IPS DF 6.9 (cell line): ENCODE results near the gene GALNT7.
"Not testable (repeated sequence)": the region's sequence is repeated elsewhere in the genome, so short reads cannot be mapped to it uniquely, and the experiment has no call there.

Experiments used
- DNase-seq: peaks from one replicate; pipeline ENCODE4 v3.0.0-alpha.2; 2013; ENCODE audit warnings: low read depth, low spot score
- H3K27ac ChIP-seq: one replicate; pipeline ENCODE4 v1.5.1; 2013; ENCODE audit warnings: low read length, control low read depth
- H3K27me3 ChIP-seq: 2 replicates; pipeline ENCODE4 v1.6.1; 2013; ENCODE audit warnings: mild to moderate bottlenecking, low read length; ENCODE audit not compliant: control insufficient read depth, insufficient read depth
- H3K36me3 ChIP-seq: 2 replicates; pipeline ENCODE4 v1.6.1; 2013; ENCODE audit warnings: low read length; ENCODE audit not compliant: control insufficient read depth, insufficient read depth
- H3K4me1 ChIP-seq: 2 replicates; pipeline ENCODE4 v1.6.1; 2013; ENCODE audit warnings: low read length; ENCODE audit not compliant: control insufficient read depth, insufficient read depth
- H3K4me3 ChIP-seq: 2 replicates; pipeline ENCODE4 v1.5.1; 2013; ENCODE audit warnings: mild to moderate bottlenecking, low read length
- H3K9me3 ChIP-seq: 2 replicates; pipeline ENCODE4 v1.6.1; 2013; ENCODE audit warnings: low read length, inconsistent platforms; ENCODE audit not compliant: control insufficient read depth, insufficient read depth
- WGBS: extraction: QIAGEN DNeasy Blood & Tissue Kit; methylation state at CpG from one replicate; pipeline ENCODE4 v1.1.7; 2013; ENCODE audit warnings: mixed read lengths, missing lambda C conversion rate; ENCODE audit not compliant: insufficient read length, insufficient coverage; 5-methylcytosine and 5-hydroxymethylcytosine counted together

GALNT7 gene, protein sequence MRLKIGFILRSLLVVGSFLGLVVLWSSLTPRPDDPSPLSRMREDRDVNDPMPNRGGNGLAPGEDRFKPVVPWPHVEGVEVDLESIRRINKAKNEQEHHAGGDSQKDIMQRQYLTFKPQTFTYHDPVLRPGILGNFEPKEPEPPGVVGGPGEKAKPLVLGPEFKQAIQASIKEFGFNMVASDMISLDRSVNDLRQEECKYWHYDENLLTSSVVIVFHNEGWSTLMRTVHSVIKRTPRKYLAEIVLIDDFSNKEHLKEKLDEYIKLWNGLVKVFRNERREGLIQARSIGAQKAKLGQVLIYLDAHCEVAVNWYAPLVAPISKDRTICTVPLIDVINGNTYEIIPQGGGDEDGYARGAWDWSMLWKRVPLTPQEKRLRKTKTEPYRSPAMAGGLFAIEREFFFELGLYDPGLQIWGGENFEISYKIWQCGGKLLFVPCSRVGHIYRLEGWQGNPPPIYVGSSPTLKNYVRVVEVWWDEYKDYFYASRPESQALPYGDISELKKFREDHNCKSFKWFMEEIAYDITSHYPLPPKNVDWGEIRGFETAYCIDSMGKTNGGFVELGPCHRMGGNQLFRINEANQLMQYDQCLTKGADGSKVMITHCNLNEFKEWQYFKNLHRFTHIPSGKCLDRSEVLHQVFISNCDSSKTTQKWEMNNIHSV

DNA sequence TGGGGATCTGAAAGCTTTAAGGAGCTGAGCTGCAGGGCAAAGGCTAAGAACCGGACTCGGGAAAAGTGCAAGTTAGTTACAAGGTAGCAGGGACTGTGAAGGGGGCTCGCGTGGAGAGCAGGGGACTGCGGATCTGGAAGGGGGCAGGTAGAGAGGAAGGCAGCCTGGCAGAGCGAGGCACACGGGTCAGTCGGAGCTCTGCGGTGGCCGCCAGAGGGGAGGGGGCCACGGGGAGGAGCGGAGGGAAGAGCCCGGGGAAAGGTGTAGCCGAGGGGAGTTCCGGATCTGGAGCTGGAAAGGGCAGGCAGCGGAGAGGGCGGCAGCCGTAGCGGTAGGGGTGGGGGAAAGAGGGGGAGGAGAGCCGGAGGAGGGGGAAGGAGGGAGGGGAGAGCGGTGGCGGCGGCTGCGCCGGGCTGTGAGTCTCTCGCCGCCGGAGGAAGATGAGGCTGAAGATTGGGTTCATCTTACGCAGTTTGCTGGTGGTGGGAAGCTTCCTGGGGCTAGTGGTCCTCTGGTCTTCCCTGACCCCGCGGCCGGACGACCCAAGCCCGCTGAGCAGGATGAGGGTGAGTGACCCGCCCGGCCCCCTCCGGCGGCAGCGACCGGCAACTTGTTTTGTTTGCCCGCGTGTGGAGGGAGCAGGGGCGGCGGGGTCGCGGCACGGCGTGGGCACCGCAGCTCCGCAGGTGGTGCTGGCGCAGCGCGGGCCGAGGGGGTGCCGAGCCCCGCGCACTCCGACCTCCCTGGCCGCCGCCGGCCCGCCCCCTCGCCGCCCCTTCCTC, at the start of gene GALNT7:
Gene GALNT7, plus strand, starts transcription at position 416 of the 782 bp plus-strand sequence. Its CDS starts 25 bp downstream, at position 441.
- H3K36me3 ChIP-seq: peaks cover 2% of the 10 kb centered on the region
- H3K27me3 ChIP-seq: no peaks in the 10 kb centered on the region
- peak within 1 kb of the TSS; percentile 87 for H3K4me3 ChIP-seq
- no peak within 1 kb of the TSS for H3K27ac ChIP-seq
- DNase-seq: peak; percentile 66
- peaks cover 9% of the 10 kb centered on the region; the same call in 1 of the 2 replicates for H3K4me1 ChIP-seq
- WGBS: no CpG with 5 or more reads among the region's 64 CpGs
- H3K9me3 ChIP-seq: no peaks in the 10 kb centered on the region

DNA sequence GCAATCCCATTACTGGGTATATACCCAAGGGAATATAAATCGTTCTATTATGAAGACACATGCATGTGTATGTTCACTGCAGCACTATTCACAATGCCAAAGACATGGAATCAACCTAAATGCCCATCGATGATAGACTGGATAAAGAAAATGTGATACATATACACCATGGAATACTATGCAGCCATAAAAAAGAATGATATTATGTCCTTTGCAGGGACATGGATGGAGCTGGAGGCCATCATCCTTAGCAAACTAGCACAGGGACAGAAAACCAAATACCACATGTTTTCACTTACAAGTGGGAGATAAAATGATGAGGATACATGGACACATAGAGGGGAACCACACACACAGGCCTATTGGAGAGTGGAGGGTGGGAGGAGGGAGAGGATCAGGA, 49.8 kb upstream of the GALNT7 start:
- DNase-seq, H3K27ac ChIP-seq, H3K9me3 ChIP-seq, H3K27me3 ChIP-seq, H3K4me3 ChIP-seq, H3K4me1 ChIP-seq, H3K36me3 ChIP-seq: not testable (repeated sequence)
- no CpG with 5 or more reads among the region's 2 CpGs for WGBS

DNA sequence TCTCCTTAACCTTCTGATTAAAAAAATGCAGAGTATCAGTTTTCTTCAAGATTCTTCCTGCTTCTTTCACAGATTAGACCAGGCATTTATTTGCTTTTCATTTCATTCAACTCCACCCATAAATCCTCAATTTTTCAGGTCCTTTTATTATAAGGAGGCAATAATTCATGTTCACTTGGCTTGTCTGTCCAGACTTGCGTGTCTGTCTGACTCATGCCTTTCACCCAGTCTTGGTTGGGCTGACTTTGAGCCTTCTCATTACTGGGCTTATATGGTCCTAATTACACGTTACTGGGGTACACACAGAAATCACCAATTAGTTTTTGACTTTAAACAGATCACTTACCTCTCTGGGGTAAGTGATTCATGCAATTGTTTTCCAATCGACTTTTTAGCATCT, 48.8 kb upstream of the GALNT7 start:
- Histone ChIP-seq H3K9me3 (no peaks in the 10 kb centered on the region), H3K4me3 (no peak overlapping the region), H3K27ac (no peak overlapping the region), H3K4me1 (peaks cover 3% of the 10 kb centered on the region; the same call in 1 of the 2 replicates), H3K27me3 (no peaks in the 10 kb centered on the region), H3K36me3 (no peaks in the 10 kb centered on the region)
- WGBS: no CpG with 5 or more reads among the region's 3 CpGs
- DNase-seq: no peak

DNA sequence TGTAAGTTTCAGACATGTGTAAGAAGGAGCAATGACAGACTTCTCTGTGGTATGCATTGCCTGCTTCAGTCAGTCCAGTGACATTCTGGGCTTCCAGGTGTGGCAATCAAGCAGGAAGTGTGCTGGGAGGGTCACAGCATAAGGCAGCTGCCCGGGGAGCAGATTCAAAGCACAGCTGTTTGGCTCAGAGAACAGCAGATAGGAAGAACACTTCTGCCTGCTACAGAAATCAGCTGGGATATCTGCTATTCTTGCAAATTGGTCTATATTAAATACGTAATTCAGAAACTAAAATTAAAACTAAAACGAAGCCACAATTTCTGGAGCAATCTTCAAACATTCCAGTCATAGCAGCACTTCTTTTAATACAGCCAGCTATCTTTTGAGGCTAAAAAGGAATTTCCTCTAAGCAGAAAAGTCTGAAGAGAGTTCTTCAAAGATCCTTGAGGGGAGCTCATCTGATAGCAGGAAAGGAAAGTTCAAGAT, 47.5 kb upstream of the GALNT7 start:
- no peak overlapping the region for H3K4me3 ChIP-seq
- H3K36me3 ChIP-seq: no peaks in the 10 kb centered on the region
- DNase-seq: no peak
- H3K27me3 ChIP-seq: no peaks in the 10 kb centered on the region
- H3K27ac ChIP-seq: no peak overlapping the region
- H3K9me3 ChIP-seq: no peaks in the 10 kb centered on the region
- WGBS: no CpG with 5 or more reads among the region's 3 CpGs
- peaks cover 3% of the 10 kb centered on the region; the same call in 1 of the 2 replicates for H3K4me1 ChIP-seq

DNA sequence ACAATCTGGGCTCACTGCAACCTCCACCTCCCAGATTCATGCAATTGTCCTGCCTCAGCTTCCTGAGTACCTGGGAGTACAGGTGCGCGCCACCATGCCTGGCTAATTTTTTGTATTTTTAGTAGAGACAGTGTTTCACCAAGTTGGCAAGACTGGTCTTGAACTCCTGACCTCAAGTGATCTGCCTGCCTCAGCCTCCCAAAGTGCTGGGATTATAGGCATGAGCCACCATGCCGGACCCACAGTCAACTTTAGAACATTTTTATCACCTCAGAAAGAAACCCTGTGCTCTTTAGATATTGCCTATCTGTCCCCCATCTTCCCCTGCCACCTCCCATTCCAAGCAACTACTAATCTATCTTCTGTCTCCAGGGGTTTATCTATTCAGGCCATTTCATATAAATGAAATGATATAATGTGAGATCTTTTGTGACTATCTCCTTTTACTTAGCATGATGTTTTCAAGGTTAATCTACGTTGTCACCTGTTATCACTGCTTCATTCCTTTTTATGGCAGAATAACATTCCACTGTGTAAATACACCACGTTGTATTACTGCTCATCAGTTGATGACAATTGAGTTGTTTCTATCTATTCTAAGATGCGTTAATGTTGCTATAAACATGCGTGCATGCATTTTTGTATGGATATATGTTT, 44.3 kb upstream of the GALNT7 start:
- no CpG with 5 or more reads among the region's 7 CpGs for WGBS
- Histone ChIP-seq H3K27me3 (no peaks in the 10 kb centered on the region), H3K36me3 (no peaks in the 10 kb centered on the region), H3K27ac (no peak overlapping the region), H3K4me3 (no peak overlapping the region), H3K9me3 (no peaks in the 10 kb centered on the region), H3K4me1 (peaks cover 5% of the 10 kb centered on the region; the same call in 1 of the 2 replicates)
- no peak for DNase-seq

DNA sequence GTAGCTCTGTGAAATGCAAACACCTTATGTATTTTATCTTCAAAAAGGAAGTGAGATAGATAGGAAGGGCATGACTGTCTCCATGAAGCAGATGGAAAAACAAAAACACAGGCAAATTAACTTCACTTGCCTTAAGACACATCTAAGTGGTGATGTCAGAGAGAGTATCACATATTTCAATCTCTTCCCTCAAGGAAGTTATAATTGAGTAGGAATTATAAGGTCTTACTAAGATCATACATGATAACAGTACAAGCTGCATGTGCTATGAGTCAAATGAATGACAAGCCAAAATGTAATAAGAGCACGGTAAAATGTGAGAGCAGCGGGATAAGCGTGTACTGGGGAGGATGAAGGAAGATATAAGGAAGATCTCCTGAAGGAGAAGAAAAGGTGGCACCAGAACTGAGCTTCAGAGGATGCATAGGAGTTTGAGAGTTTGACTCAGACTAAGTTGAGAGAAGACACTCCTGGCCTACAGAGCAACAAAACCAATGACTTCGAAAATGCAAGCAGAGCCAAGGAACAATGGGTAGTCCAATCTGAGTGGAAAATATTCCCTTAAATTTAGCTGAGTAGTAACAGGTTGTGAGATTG, 43.3 kb upstream of the GALNT7 start:
- Histone ChIP-seq H3K36me3 (no peaks in the 10 kb centered on the region), H3K4me3 (no peak overlapping the region), H3K9me3 (no peaks in the 10 kb centered on the region), H3K4me1 (peaks cover 5% of the 10 kb centered on the region; the same call in 1 of the 2 replicates), H3K27me3 (no peaks in the 10 kb centered on the region), H3K27ac (no peak overlapping the region)
- WGBS: no CpG with 5 or more reads among the region's 4 CpGs
- DNase-seq: no peak

DNA sequence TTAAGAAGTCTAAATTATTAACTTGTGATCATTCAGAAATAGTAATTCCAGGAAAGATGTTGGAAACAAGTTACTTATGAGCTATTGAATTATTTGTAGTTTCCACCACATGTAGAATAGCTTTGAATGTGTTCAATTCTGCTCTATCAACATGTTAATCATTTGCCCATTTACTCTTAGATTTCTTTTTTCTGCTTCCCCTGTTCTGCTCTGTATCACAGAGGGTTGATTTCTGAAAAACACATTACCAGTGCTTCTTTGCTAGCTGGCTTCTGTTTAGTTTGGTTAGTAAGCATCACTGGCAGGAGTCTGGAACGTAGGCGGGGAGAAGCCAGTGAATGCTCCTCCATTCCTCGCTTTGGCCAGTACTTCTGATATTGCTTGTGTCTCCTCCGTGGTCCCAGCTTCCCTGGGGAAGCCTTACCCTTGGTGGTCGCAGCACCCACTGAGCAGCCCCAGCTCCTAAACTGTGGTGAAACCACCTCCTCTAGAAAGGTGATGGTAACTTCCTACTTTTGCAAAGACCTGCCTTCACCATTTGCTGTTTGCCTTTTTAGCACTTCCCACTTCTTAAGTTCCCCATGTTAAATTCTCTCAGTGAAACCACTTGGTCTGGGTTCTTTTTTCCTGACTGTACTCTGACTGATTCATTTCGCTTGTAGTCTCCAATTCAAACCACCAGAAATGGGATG, 40.3 kb upstream of the GALNT7 start:
- no peaks in the 10 kb centered on the region for H3K9me3 ChIP-seq
- no CpG with 5 or more reads among the region's 6 CpGs for WGBS
- no peaks in the 10 kb centered on the region for H3K27me3 ChIP-seq
- H3K36me3 ChIP-seq: no peaks in the 10 kb centered on the region
- H3K4me1 ChIP-seq: 0 out of 2 replicates have a peak, but pooled peaks cover 2% of the 10 kb centered on the region
- DNase-seq: no peak
- H3K4me3 ChIP-seq: no peak overlapping the region
- no peak overlapping the region for H3K27ac ChIP-seq

DNA sequence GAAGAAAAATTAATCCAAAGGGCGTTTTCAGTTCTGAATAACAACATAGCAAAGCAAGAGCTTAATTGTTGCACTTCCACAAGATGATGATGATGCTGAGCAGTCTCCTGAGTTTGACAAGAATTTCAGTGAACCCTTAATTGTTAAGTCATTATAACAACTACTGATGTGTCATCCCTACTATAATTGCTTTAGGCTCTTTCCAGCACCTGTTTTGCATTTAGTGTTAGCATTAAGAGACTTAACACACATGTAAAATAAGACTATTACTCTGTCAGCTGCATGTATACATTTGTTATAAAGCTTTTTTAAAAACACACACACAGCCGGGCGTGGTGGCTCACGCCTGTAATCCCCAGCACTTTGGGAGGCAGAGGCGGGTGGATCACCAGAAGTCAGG, 37.9 kb upstream of the GALNT7 start:
- DNase-seq: no peak
- Histone ChIP-seq H3K4me1 (0 out of 2 replicates have a peak, but pooled peaks cover 2% of the 10 kb centered on the region), H3K27ac (no peak overlapping the region), H3K27me3 (no peaks in the 10 kb centered on the region), H3K4me3 (no peak overlapping the region), H3K9me3 (no peaks in the 10 kb centered on the region), H3K36me3 (no peaks in the 10 kb centered on the region)
- WGBS: no CpG with 5 or more reads among the region's 5 CpGs

DNA sequence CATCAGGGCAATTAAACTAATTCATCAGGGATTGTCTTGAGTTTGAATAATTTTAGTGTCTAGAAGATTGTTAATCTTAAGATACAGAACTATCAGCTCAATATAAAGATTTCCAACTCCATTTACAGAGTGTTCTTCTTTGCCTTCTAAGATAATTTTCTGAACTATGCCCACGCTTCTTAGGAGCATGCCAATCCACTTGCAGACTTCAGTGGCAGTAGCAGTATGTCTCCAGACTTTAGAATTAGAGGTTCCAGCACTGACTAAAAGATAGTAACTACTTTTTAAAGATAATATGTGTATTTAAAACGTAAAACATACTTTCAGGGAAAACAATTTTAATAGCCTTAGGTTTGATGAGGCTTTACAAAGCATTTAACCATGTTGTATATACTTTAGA, 34.2 kb upstream of the GALNT7 start:
- no CpG with 5 or more reads among the region's 2 CpGs for WGBS
- H3K27ac ChIP-seq: no peak overlapping the region
- H3K4me1 ChIP-seq: no peaks in the 10 kb centered on the region
- no peak overlapping the region for H3K4me3 ChIP-seq
- DNase-seq: no peak
- no peaks in the 10 kb centered on the region for H3K9me3 ChIP-seq
- H3K27me3 ChIP-seq: no peaks in the 10 kb centered on the region
- no peaks in the 10 kb centered on the region for H3K36me3 ChIP-seq
